Measurements from ENCODE around the gene CAPZB.

Gene CAPZB

GRCh38 chr1:19366599-19367536 lies 118.5 kb downstream of the CAPZB start:
- H3K4me2 ChIP-seq (ENCODE audit: insufficient read depth, low read length), result no peak overlapping the region
- ATAC-seq (ENCODE audit: insufficient read depth, low read depth), result no peak
- no peaks in the 10 kb centered on the region for H3K4me1 ChIP-seq (ENCODE audit: insufficient read depth, low read length)
- H2AFZ ChIP-seq (ENCODE audit: low read depth, low read length), result no peak overlapping the region
- H3K79me2 ChIP-seq (ENCODE audit: insufficient read depth, low read length), result peaks cover 26% of the 10 kb centered on the region
- DNase-seq, result no peak
- no peaks in the 10 kb centered on the region for H3K27me3 ChIP-seq (ENCODE audit: insufficient read depth, low read length, poor library complexity)
- no peaks in the 10 kb centered on the region for H3K9me3 ChIP-seq (ENCODE audit: insufficient read depth, low read length, severe bottlenecking)
- no peak overlapping the region for H3K4me3 ChIP-seq (ENCODE audit: low read depth in 1 of 2, low read length in 2 of 2)
- H3K36me3 ChIP-seq (ENCODE audit: insufficient read depth, low read length), result peaks cover 9% of the 10 kb centered on the region
- no peak overlapping the region for H3K27ac ChIP-seq (ENCODE audit: low read length)
- no peak overlapping the region for H3K9ac ChIP-seq (ENCODE audit: low read depth, low read length)
- peaks cover 53% of the 10 kb centered on the region for H4K20me1 ChIP-seq (ENCODE audit: insufficient read depth, low read length)
- TF ChIP-seq EZH2 (IDR thresholded peaks at IDR 0.05; ENCODE audit: borderline replicate concordance, low read depth, low read length, severe bottlenecking) (no peak), CTCF (IDR thresholded peaks at IDR 0.05; ENCODE audit: borderline replicate concordance, extremely low read depth, low read length, poor library complexity, severe bottlenecking) (no peak)

DNA sequence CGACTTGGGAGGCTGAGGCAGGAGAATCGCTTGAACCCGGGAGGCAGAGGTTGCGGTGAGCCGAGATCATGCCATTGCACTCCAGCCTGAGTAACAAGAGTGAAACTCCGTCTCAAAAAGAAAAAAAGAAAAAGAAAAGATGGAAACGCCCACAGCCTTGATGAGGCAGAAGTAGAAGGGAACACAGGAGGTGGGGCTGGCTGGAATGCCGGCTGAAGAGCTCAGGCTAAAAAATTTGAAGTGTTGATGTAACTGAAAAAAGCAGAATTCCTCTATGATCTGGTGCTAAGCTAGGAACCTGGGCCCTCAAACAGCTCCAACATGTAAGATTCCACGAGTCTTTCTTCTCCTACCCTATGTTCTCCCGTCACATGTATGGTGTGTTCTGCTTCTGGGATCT lies 119.6 kb downstream of the CAPZB start:
- Histone ChIP-seq H3K79me2 (ENCODE audit: insufficient read depth, low read length) (peaks cover 24% of the 10 kb centered on the region), H3K4me3 (ENCODE audit: low read depth in 1 of 2, low read length in 2 of 2) (no peak overlapping the region), H3K9ac (ENCODE audit: low read depth, low read length) (no peak overlapping the region), H3K36me3 (ENCODE audit: insufficient read depth, low read length) (peaks cover 4% of the 10 kb centered on the region; the same call in 1 of the 2 replicates), H3K27ac (ENCODE audit: low read length) (no peak overlapping the region), H3K27me3 (ENCODE audit: insufficient read depth, low read length, poor library complexity) (no peaks in the 10 kb centered on the region), H3K4me2 (ENCODE audit: insufficient read depth, low read length) (no peak overlapping the region), H3K4me1 (ENCODE audit: insufficient read depth, low read length) (no peaks in the 10 kb centered on the region), H2AFZ (ENCODE audit: low read depth, low read length) (no peak overlapping the region), H4K20me1 (ENCODE audit: insufficient read depth, low read length) (peaks cover 52% of the 10 kb centered on the region), H3K9me3 (ENCODE audit: insufficient read depth, low read length, severe bottlenecking) (no peaks in the 10 kb centered on the region)
- TF ChIP-seq CTCF (IDR thresholded peaks at IDR 0.05; ENCODE audit: borderline replicate concordance, extremely low read depth, low read length, poor library complexity, severe bottlenecking), result no peak
- DNase-seq (no peak), ATAC-seq (ENCODE audit: insufficient read depth, low read depth) (no peak)

- Histone ChIP-seq H2AFZ (ENCODE audit: low read depth, low read length) (no peak overlapping the region), H3K36me3 (ENCODE audit: insufficient read depth, low read length) (peaks cover 17% of the 10 kb centered on the region), H3K27me3 (ENCODE audit: insufficient read depth, low read length, poor library complexity) (no peaks in the 10 kb centered on the region), H3K27ac (ENCODE audit: low read length) (no peak overlapping the region), H3K9ac (ENCODE audit: low read depth, low read length) (no peak overlapping the region), H4K20me1 (ENCODE audit: insufficient read depth, low read length) (peaks cover 50% of the 10 kb centered on the region), H3K9me3 (ENCODE audit: insufficient read depth, low read length, severe bottlenecking) (no peaks in the 10 kb centered on the region), H3K4me3 (ENCODE audit: low read depth in 1 of 2, low read length in 2 of 2) (no peak overlapping the region), H3K4me2 (ENCODE audit: insufficient read depth, low read length) (no peak overlapping the region), H3K4me1 (ENCODE audit: insufficient read depth, low read length) (no peaks in the 10 kb centered on the region), H3K79me2 (ENCODE audit: insufficient read depth, low read length) (peaks cover 29% of the 10 kb centered on the region)
- no peak for DNase-seq
- ATAC-seq (ENCODE audit: insufficient read depth, low read depth), result no peak
- TF ChIP-seq EZH2 (IDR thresholded peaks at IDR 0.05; ENCODE audit: borderline replicate concordance, low read depth, low read length, severe bottlenecking) (no peak), CTCF (IDR thresholded peaks at IDR 0.05; ENCODE audit: borderline replicate concordance, extremely low read depth, low read length, poor library complexity, severe bottlenecking) (no peak)
Observed at GRCh38 chr1:19363536-19364152, 121.7 kb downstream of the CAPZB start.

Data from DND-41 (cell line).